GM19372 (cell line): ENCODE measurements around the gene EEF1G.
"Not testable (repeated sequence)": the region's sequence is repeated elsewhere in the genome, so short reads cannot be mapped to it uniquely, and the experiment has no call there.

Experiments used
- ATAC-seq: cut with Tn5 transposase; IDR thresholded peaks from one replicate; pipeline ENCODE4 v1.9.1; 2021; ENCODE audit warnings: mild to moderate bottlenecking, low read depth, moderate library complexity; ENCODE audit not compliant: unreplicated experiment

Gene EEF1G

GRCh38 chr11:62580959-62581715 lies 7.4 kb upstream of the EEF1G start:
- no peak for ATAC-seq

GRCh38 chr11:62579252-62579651 lies 5.6 kb upstream of the EEF1G start:
- no peak for ATAC-seq

GRCh38 chr11:62578541-62578940 lies 4.8 kb upstream of the EEF1G start:
- no peak for ATAC-seq

DNA sequence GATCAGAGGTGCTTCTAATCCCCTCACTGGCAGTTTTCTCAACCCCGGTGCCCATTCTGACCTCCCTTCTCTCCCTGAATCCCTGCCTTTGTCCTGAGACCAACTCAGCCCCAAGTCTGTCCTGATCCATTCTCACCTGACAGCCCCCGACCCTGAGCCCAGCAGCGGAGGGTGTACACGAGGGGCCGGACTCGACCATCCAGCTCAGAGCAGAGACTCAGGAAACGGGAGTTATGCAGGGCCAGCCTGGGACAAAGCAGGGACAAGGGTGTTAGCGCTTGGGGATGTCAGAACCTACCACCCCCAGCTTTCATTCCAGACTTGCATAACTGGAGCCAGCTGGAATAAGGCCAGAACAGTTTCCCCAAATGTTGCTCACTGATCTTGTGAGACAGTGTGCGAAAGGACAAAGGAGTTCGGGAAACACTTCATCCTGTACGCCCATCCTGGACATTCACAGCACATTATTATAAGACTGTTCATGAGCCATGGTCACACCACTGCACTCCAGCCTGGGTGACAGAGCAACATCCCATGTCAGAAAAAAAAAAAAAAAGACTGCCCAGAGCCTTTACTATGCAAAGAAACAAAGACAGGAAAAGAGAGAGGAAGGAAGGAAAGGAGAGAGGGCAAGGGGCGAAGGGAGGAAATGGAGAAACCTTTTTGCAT lies 3.5 kb upstream of the EEF1G start:
- ATAC-seq = no peak

DNA sequence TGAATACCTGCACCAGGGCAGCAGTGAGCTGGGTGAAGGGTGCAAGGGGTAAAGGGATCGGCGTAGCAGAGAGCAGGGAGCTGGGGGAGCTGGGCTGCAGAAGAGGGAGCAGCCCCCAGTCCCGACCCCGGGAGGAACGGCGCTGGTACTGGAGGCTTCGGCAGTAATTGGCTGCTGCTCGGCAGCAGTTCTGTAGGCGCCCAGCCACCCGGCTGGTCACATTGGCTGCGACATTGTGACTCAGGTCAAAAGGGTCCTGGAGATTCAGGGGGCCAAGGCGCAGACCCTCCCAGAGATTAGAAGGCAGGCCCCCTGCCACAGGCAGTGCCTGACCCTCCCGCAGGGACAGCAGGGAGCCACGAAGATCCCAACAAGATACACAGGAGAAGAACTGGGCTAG lies 2.1 kb upstream of the EEF1G start:
- ATAC-seq = no peak

- no peak for ATAC-seq
Measured at GRCh38 chr11:62575156-62575555, 1.5 kb upstream of the EEF1G start.

DNA sequence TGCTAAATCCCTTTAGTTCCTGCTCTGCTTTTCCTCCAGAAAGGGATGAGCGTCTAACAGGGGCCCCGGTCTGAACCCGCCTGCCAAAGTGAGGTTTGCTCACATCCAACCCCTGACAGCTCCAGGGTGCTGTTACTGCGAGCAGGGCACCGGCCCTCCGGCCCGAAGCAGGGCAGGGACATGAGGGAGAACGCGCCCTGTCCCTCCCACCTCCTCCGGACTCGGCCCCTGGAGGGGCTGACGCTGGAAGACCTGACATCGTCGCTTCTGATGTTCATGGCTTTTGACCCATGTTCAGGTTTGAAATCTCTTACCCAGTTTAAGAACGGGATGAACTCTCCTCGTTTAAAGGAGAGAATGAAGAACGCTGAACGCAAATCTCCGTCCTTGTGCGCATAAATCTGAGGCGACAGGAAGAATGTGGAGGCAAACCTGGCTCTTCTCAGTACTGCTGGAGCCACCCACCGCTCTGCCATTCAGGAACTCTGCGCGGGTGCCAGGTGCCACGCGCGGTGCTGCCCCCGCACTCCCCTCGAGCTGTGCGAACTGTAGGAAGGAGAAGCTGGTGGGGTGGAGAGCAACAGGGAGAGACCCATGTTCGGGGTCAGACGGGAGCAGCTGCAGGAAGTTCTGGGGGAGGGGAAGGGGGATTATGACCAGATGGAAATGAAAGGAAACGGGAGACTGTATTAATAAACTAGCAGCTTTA lies 826 bp upstream of the EEF1G start:
- ATAC-seq = no peak

DNA sequence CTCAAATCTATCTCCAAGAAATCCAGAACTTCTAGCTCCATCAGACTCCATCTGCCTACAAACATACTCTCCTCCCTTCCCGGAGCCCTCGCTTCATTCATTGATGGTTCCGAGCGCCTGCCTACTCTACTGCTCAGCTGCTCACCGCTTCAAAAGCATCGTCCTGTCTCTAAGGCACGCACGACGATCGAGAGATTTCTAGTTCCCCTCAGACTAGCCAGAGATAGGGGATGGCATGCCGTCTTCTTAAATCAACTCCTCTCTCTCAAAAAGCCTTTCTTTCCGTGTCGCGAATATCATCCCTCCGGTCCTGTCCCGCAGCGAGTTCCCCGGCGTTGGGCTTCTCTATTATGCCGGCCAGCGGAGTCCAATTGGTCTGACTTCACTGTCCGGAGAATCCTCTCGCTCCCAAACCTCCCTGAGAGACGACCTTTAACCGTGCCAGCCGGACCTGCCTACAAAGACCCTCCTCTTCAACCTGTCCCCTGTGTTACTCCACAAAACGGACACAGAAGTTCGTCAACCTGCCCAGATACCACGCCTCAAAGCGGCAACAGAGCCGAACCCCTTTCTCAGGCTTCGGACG lies 592 bp downstream of the EEF1G start:
- no peak for ATAC-seq

GRCh38 chr11:62572431-62572830 lies 1.3 kb downstream of the EEF1G start:
- ATAC-seq = no peak

DNA sequence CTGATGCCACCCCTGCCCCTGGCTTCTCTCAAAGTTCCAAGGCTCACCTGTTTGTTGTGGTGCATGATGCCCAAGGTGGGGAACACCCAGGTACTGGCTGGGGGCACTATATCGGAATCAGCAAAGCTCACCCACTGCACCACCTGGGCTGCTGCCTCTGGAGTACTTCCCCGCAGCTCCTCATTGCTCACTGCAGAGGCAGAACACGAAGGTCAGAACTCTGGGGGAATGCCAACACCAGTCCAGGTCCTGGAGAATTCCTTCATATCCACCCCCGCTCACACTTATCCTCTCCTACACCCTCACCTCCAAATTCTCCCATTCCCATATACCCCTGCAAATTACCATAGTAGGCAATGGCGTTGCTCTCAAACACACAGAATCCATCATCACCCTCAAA lies 2.2 kb downstream of the EEF1G start:
- not testable (repeated sequence) for ATAC-seq

- ATAC-seq = not testable (repeated sequence)
Measured at GRCh38 chr11:62570903-62571302, 2.8 kb downstream of the EEF1G start.

- no peak for ATAC-seq
Measured at GRCh38 chr11:62569611-62570010, 4.1 kb downstream of the EEF1G start.

- ATAC-seq = no peak
Measured at GRCh38 chr11:62567018-62567633, 6.6 kb downstream of the EEF1G start.

GRCh38 chr11:62566247-62566646 lies 7.4 kb downstream of the EEF1G start:
- ATAC-seq = no peak

- ATAC-seq = no peak
Measured at GRCh38 chr11:62565100-62565802, 8.4 kb downstream of the EEF1G start.

DNA sequence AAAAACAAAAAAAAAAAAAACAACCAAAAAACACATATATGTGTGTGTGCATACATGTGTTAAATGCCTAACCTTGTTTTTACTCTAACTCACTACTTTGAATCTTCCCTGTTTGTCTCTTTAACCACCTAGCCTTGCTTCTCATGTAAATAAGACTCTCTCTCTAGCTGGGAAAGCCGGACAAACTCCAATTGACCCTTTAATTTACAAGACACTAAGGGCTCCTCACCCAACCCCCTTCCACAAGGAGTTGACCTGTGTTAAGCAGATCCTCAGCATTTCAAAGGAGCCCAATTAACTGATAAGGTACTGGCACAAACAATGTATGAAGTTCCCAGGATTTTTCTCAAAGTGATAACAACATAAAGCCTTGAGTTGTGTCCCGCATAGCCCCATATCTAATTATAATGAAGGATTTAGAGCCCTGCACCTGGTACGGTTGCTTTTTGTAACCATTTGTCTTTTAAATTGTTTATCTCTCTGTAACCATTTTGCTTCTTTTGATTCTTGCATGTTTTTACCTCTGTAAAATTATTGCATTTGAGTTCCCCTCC lies 11.9 kb downstream of the EEF1G start:
- ATAC-seq = not testable (repeated sequence)

GRCh38 chr11:62560566-62561103 lies 13.1 kb downstream of the EEF1G start:
- ATAC-seq = no peak

DNA sequence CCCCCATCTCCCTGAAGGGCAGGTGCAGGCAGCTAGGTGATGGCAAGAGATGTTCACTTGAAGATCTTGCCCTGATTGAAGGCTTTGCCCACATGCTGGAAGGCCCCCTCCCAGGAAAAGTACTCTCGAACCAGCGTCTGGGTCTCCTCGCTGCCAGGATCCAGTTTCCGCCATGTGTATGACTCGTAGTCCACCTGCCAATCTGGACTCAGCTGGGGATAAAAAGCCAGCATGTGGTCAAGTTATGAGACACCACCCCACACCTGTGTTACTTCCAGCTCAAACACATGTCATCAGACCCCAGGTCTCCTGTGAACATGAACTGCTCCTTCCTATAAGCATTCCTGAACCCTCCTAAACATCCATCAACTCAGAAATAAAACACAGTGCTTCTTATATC lies 14.1 kb downstream of the EEF1G start:
- not testable (repeated sequence) for ATAC-seq

DNA sequence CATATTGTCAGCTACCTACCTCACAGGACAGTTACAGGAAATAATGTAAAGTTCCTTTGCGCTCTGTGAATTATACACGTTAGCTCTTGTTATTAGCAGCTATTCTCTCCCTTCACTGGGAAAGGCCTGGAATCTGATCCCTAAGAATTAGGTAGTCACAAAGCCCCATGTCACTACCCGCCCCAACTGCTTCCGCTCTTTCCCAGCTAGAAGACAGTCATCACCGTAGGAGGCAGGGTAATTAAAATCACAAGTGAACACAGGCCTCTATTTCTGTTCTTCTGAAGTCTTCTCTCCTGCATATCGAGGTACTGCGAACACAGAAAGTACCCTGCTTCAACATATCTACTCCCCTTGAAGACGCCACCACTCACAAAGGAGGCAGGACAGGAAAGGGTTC lies 14.5 kb downstream of the EEF1G start:
- ATAC-seq = no peak

DNA sequence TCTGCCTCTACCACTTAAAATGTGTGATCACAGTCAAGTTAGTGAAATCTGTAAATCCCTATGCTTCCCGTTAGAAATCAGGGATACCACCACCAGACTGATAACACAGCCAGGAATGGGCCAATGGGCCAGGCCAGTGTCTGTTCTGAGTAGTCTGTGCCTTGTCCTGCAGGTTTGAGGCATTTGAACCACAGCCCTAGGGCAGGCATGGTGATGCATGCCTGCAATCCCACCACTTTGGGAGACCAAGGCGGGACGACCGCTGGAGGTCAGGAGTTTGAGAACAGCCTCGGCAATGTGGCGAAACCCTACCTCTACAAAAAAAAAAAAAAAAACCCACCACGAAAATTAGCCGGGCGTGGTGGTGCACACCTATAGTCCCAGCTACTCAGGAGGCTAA lies 15.0 kb downstream of the EEF1G start:
- no peak for ATAC-seq
